ENCODE data around the gene BIN1. TPM values are rescaled to one million over a fixed set of nuclear protein-coding genes. Genes with fewer than 3 reads are reported as not detected.

The BIN1 gene
- polyA plus RNA-seq, 3 donors: 127 to 129 (median 128) TPM

DNA sequence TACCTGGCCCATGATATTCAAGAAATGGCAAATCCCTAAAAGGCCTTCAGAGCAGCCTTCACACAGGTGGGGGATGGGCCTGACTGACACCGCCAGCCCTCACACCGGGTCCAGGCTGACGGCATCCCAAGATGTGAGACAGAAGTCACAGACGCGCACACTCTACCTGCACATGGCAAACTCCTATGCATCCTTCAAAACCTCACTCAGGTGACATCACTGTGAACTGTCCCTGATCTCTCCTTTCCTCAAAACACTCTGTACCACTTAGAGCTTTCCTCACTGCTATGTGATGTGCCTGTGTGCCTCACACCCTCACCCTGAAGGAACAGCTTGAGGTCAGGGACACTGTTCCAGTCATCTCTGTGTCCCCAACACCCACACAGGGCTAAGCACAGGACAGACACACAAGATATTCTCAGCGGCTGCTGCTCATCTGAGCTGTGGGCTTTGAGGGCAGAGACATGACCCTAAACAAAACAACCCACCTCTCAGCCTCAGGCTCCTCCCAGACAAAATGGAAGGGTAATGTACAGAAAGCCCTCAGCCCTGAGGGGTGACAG, 27.5 kb downstream of the BIN1 start:
- DNase-seq: no peak

- no peak for DNase-seq
Measured at GRCh38 chr2:127078666-127079270, 28.2 kb downstream of the BIN1 start.

DNA sequence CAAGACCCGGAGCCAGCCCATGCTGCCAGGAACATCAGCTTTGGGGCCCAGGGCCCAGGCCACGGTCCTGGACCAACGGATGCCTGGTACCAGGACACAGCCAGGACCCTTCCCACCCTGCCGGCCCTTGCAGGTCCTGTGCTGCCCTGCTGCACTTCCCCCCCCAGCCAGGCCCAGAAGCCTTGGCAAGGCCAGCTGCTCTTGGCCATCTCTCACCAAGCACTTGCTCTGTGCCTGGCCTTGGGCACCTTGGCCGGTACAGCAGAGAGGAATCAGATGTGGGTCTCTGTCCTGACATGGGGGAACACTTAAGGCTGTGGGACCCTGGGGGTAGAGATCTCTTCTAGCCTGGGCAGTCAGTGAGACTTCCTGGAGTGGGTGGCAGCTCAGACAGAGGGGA, 28.9 kb downstream of the BIN1 start:
- DNase-seq: no peak

GRCh38 chr2:127076924-127077323, 30.0 kb downstream of the BIN1 start:
- DNase-seq: no peak

- no peak for DNase-seq
Measured at GRCh38 chr2:127076290-127076689, 30.7 kb downstream of the BIN1 start.

GRCh38 chr2:127075821-127076220, 31.1 kb downstream of the BIN1 start:
- no peak for DNase-seq

GRCh38 chr2:127074936-127075335, 32.0 kb downstream of the BIN1 start:
- no peak for DNase-seq

- DNase-seq: no peak
Measured at GRCh38 chr2:127074358-127074757, 32.6 kb downstream of the BIN1 start.

DNA sequence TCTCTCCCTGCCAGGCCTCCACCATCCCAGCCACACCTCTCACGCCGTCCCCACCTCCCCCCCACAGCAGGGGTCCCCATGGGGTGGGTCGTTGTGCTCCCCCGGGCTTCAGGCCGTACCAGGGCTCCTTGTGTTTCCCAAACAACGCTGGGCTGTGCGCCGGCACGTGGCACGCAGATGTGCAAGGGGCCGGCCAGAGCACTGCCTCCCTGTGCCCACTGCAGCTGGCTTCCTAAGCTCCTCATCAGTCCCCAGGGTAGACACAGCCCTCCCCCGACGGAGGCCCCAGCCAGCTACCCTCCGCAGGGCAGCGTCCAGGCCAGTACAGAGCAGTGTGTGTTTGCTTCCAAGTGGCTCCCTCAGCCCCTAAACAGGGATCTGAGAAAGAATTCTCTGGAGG, 34.0 kb downstream of the BIN1 start:
- no peak for DNase-seq

GRCh38 chr2:127072396-127072795, 34.6 kb downstream of the BIN1 start:
- no peak for DNase-seq

GRCh38 chr2:127071901-127072328, 35.0 kb downstream of the BIN1 start:
- no peak for DNase-seq

GRCh38 chr2:127070221-127070620, 36.7 kb downstream of the BIN1 start:
- DNase-seq: no peak

DNA sequence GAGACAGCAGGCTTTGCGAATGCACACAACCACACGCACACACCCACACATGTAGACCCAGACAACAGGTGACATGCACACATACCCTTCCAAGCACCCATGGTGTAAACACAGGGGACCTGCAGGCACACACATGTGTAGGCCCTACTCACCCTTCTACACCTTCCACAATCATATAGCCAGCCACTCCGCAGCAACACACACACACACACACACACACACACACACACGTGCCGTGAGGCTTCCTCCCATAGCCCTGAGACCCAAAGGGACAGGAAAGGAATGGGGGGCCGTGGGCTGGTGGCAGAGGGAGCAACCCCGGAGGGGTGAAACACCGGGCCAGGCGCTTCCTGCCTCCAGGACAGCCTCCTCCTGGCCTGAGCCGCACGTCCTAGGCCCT, 37.4 kb downstream of the BIN1 start:
- no peak for DNase-seq

DNA sequence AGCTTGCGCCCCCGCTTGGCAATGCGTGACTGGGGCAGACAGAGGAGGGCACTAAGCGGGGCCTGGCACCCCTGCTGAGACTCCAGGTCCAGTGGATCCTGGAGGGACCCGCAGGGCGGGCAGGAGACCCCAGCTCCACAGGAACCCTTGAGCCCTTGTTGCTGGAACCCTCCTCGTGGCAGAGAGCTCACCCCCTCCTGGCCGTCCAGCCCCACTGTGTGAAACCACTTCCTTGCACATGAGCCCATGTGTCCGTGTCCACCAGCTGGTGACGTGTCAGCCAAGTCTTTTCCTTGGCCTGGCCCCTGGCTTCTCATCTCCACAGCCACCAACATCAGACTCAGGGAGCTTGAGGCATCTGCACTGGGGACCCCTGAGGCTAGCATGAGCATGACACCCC, 38.0 kb downstream of the BIN1 start:
- no peak for DNase-seq

GRCh38 chr2:127068351-127068741, 38.6 kb downstream of the BIN1 start:
- no peak for DNase-seq

- DNase-seq: peak; percentile 74
Measured at GRCh38 chr2:127067620-127068350, 39.2 kb downstream of the BIN1 start.

GRCh38 chr2:127066942-127067341, 40.0 kb downstream of the BIN1 start:
- no peak for DNase-seq

DNA sequence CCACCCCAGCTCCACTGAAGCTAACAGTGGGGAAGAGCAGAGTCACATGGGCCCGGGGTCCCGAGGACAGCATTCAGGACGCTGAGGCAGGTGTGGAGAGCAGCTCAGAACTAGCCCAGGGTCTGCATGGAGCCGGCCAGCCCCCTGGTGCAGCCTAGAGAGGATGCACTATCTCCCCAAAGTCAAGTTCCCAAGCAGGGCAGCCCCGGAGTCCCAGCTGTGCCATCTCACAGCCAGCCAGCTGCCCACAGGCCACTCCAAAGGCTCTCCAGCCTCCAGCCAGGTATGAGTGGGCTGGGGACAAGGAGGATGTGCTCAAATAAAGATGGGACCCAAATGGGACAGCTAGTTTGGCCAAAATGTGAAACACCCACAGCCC, 41.0 kb downstream of the BIN1 start:
- DNase-seq: no peak

GRCh38 chr2:127065299-127065939, 41.5 kb downstream of the BIN1 start:
- DNase-seq: no peak

DNA sequence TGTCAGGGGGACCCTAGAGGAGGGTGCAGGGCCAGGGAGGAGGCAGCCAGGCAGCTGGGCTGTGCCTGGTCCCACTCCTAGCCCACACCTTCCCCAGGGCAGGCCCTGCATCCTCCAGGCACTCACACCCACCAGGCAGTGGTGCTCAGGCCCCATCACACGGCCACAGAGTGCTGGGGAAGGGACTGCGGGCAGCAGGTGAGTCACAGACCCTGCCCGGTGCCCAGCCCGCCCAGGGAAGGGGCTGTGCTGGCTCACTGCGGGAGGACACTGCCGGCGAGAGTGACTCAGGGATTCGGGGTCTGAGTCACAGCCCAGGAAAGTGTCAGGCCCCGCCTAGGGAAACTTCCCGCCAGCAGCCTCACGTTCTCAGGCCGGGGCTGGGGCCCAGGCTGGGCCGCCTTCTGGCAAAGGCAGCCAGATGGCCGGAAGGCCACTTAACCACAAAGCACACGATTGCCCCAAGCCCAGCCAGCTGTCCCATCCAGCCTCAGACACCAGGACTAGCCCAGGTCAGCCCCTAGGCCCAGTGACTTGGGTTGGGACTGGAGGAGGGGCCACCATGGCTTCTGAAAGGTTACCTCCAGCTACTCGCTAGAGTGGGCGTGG, 42.2 kb downstream of the BIN1 start:
- peak; percentile 66 for DNase-seq

DNA sequence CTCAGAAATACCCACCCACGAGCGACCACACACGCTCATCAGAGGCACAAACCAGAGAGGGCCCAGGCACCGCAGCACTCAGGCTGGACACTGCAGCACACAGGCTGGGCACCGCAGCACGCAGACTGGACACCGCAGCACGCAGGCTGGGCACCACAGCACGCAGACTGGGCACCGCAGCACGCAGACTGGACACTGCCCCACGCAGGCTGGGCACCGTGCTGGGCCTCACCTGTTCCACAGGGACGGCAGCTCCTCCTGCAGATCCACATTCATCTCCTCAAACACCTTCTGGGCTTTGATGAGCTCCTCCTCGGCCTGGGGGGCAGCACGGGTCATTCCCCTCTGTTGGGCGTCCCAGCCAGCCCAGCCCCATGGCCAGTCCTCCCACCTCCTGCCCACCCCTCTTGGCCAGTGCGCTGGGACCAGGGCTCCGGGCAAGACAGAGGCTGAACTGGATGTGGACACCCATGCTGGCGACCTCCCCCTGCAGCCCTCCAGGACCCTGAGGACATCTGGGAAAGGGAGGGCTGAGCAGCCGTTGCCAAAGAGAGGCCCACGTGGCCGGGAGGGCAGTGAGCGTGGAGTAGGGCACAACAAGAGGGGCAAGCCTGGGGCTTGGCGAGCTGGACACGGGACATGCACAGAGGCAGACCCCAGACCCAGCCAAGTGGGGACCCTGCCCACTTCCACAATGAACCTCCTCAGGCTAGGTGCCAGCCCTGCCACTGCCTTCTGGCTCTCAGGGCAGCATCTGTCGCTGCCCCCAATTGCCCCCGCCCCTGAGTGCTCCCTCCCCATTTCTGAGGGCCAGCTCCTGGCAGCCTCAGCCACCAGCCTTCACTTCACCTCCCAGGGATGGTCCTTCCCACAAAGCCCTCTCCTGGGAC, 43.0 kb downstream of the BIN1 start:
- DNase-seq: no peak

Data from renal pelvis (tissue), 4 donors.